Esophagus squamous epithelium (tissue), 4 donors: ENCODE data around the gene RHOG.

Experiments used
- CTCF ChIP-seq, 6 experiments: fragments of 450-650 bp in 4 of 6; fragments of 200-600 bp in 2 of 6; sonication (generic) in 2 of 6; IDR thresholded peaks; one replicate each; pipeline ENCODE4 v1.5.1; 2016 to 2019; ENCODE audit warnings: antibody characterized with exemption in 6 of 6, mild to moderate bottlenecking in 4 of 6, moderate library complexity in 4 of 6
- POLR2A ChIP-seq, 4 donors: fragments of 450-650 bp; IDR thresholded peaks; one replicate each; pipeline ENCODE4 v1.6.1; 2017; ENCODE audit warnings: antibody characterized with exemption in 4 of 4, mild to moderate bottlenecking in 4 of 4, moderate library complexity in 3 of 4

- TF ChIP-seq POLR2A (IDR thresholded peaks at IDR 0.05) (no peak), CTCF (IDR thresholded peaks at IDR 0.05) (no peak)
These were observed 18.7 kb upstream of the RHOG start for GRCh38 chr11:3859373-3859881.
